ENCODE measurements around the gene GDPD4.

The GDPD4 gene

GRCh38 chr11:77171885-77172665 is 129.4 kb downstream of the GDPD4 start:
- DNase-seq = no peak

- no peak for DNase-seq
These were observed 130.2 kb downstream of the GDPD4 start for GRCh38 chr11:77171254-77171653.

GRCh38 chr11:77170107-77170506 is 131.4 kb downstream of the GDPD4 start:
- no peak for DNase-seq

- DNase-seq = no peak
These were observed 133.7 kb downstream of the GDPD4 start for GRCh38 chr11:77167791-77168190.

- DNase-seq = no peak
These were observed 134.3 kb downstream of the GDPD4 start for GRCh38 chr11:77167111-77167626.

Data from DMS79 (cell line).